ENCODE results near the gene CELA2B. TPM values are rescaled to one million over a fixed set of nuclear protein-coding genes. Genes with fewer than 3 reads are reported as not detected.

The CELA2B gene
- polyA plus RNA-seq, 3 donors = not detected

DNA sequence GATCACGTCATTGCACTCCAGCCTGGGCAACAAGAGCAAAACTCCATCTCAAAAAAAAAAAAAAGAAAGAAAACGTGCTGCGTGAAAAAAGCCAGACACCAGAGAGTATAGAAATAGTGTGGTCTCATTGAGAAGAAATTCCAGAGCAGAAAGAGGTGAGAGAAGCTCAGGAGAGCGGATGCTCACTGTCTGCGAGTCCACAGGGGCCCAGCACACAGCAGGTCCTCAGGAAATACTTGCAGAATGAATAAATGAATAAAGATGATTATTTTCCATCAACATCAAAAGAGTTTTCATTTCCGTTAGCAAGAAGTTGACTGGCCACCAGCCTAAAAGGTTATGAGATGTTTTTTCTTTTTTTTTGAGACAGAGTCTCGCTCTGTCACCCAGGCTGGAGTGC lies 33.7 kb downstream of the CELA2B start:
- H3K4me1 Mint-ChIP-seq = no peaks in the 10 kb centered on the region
- no CpG with 5 or more reads among the region's 7 CpGs for WGBS (ENCODE audit: insufficient coverage)
- no peak overlapping the region for H3K4me2 ChIP-seq (replicated peaks; ENCODE audit: extremely low read depth, low read length, poor library complexity, severe bottlenecking)
- DNase-seq = no peak
- no peak overlapping the region for H2AFZ ChIP-seq (ENCODE audit: insufficient read depth, low read depth, low read length, poor library complexity, severe bottlenecking)
- H3K9ac ChIP-seq (ENCODE audit: insufficient read depth, low read length, poor library complexity, severe bottlenecking) = no peak overlapping the region
- no peak overlapping the region for H3K27ac ChIP-seq (ENCODE audit: low read depth in 1 of 2, low read length in 2 of 2)
- no peak overlapping the region for H3K4me3 ChIP-seq (replicated peaks in 1 of 3; ENCODE audit: low read depth in 2 of 3, low read length in 3 of 3)
- H3K9me3 Mint-ChIP-seq = no peaks in the 10 kb centered on the region
- no peaks in the 10 kb centered on the region for H3K79me2 ChIP-seq (ENCODE audit: insufficient read depth, low read length)
- H3K4me1 ChIP-seq (ENCODE audit: control insufficient read depth in 1 of 2, insufficient read depth in 2 of 2, low read length in 2 of 2) = no peaks in the 10 kb centered on the region
- intact Hi-C loops (cut with micrococcal nuclease) = loop anchor here in 1 of 2 donors (10.0 kb wide), 1 partner anchor 185 kb away; no protein-coding TSS in a partner anchor
- H3K27me3 ChIP-seq (ENCODE audit: control insufficient read depth in 2 of 2, insufficient read depth in 2 of 2, low read length in 2 of 2) = no peaks in the 10 kb centered on the region
- H3K27ac Mint-ChIP-seq = no peak overlapping the region
- peaks cover 35 to 61% of the 10 kb centered on the region in 2 donors for H3K36me3 ChIP-seq (replicated peaks in 1 of 2; ENCODE audit: control insufficient read depth in 1 of 2, insufficient read depth in 2 of 2, low read length in 2 of 2)
- H3K4me3 Mint-ChIP-seq = no peak overlapping the region
- peaks cover 9% of the 10 kb centered on the region for H4K20me1 ChIP-seq (ENCODE audit: insufficient read depth, low read length)
- H3K9me3 ChIP-seq (replicated peaks in 1 of 2; ENCODE audit: control insufficient read depth in 1 of 2, insufficient read depth in 1 of 2, low read length in 2 of 2) = no peaks in the 10 kb centered on the region
- no peak for TF ChIP-seq CTCF (IDR thresholded peaks at IDR 0.05)
- peaks cover 51 to 70% of the 10 kb centered on the region in 2 donors for H3K36me3 Mint-ChIP-seq
- H3K27me3 Mint-ChIP-seq (ENCODE audit: low read depth in 3 of 3) = peaks cover 0 to 4% (median 0%) of the 10 kb centered on the region in 3 donors

DNA sequence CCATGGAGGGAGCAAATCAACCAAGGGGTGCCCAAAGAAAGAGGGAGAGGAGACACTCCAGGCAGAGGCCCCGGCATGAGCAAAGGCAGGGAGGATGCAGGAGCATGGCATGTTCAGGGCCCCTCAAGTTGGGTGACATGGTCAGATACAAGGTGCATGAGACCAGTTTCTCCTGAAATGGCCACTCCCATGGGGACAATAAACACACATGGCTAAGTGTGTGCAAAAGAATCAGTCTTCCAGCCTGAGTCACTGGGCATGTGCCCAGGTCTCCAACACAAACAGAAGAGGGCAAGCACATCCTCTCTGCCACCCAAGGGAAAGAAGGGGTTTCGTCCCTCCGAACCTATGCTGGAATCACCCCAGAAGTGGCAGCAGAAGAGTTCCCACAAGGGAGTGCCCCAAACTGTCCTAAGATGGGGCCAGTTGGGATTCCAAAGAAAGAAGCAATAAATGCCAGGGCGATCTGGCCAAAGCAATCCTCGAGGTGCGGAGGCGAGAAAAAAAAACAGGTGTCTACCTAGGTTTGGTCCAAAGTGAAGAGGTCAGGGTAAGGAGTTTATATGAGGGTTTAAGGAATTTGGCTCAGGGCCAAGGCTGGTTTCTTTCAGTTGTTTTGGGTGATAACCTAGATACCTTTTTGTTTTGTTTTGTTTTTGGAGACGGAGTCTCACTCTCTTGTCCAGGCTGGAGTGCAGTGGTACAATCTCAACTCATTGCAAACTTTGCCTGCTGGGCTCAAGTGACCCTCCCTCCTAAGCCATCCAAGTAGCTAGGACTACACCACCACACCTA lies 34.9 kb downstream of the CELA2B start:
- Histone ChIP-seq H3K4me1 (ENCODE audit: control insufficient read depth in 1 of 2, insufficient read depth in 2 of 2, low read length in 2 of 2) (peaks cover 8 to 10% of the 10 kb centered on the region in 2 donors), H2AFZ (ENCODE audit: insufficient read depth, low read depth, low read length, poor library complexity, severe bottlenecking) (no peak overlapping the region), H3K9ac (ENCODE audit: insufficient read depth, low read length, poor library complexity, severe bottlenecking) (no peak overlapping the region), H3K4me3 (replicated peaks in 1 of 3; ENCODE audit: low read depth in 2 of 3, low read length in 3 of 3) (no peak overlapping the region), H3K4me2 (replicated peaks; ENCODE audit: extremely low read depth, low read length, poor library complexity, severe bottlenecking) (no peak overlapping the region), H3K79me2 (ENCODE audit: insufficient read depth, low read length) (no peaks in the 10 kb centered on the region), H3K27me3 (ENCODE audit: control insufficient read depth in 2 of 2, insufficient read depth in 2 of 2, low read length in 2 of 2) (no peaks in the 10 kb centered on the region), H3K36me3 (replicated peaks in 1 of 2; ENCODE audit: control insufficient read depth in 1 of 2, insufficient read depth in 2 of 2, low read length in 2 of 2) (peaks cover 24 to 48% of the 10 kb centered on the region in 2 donors), H4K20me1 (ENCODE audit: insufficient read depth, low read length) (peaks cover 16% of the 10 kb centered on the region), H3K9me3 (replicated peaks in 1 of 2; ENCODE audit: control insufficient read depth in 1 of 2, insufficient read depth in 1 of 2, low read length in 2 of 2) (no peaks in the 10 kb centered on the region), H3K27ac (ENCODE audit: low read depth in 1 of 2, low read length in 2 of 2) (no peak overlapping the region)
- H3K9me3 Mint-ChIP-seq = no peaks in the 10 kb centered on the region
- peaks cover 9% of the 10 kb centered on the region for H3K4me1 Mint-ChIP-seq
- DNase-seq = no peak
- H3K27me3 Mint-ChIP-seq (ENCODE audit: low read depth in 3 of 3) = peaks cover 0 to 4% (median 0%) of the 10 kb centered on the region in 3 donors
- intact Hi-C loops (cut with micrococcal nuclease) = no loop called here
- peak overlapping the region in 1 of 7 donors; percentile 60 for H3K27ac Mint-ChIP-seq
- 92% methylated on average over 5 of the region's 8 CpGs for WGBS (ENCODE audit: insufficient coverage)
- H3K4me3 Mint-ChIP-seq = no peak overlapping the region
- H3K36me3 Mint-ChIP-seq = peaks cover 47 to 65% of the 10 kb centered on the region in 2 donors
- no peak for TF ChIP-seq CTCF (IDR thresholded peaks at IDR 0.05)
